HL-60 (cell line): ENCODE results near the gene SIRPD.

Experiments
- DNase-seq, 2 experiments: peaks; one replicate each; pipeline ENCODE4 v3.0.0-alpha.2; 2010 to 2020; ENCODE audit warnings: low read depth in 1 of 2, low spot score in 1 of 2
- H3K27ac ChIP-seq: fragments of 250-450 bp; sonication (Bioruptor Pico); replicated peaks from 2 replicates; pipeline ENCODE4 v1.5.1; 2020; ENCODE audit warnings: mild to moderate bottlenecking, moderate library complexity
- H3K27me3 ChIP-seq: fragments of 250-450 bp; sonication (Bioruptor Pico); 2 replicates; pipeline ENCODE4 v1.5.1; 2021; ENCODE audit warnings: mild to moderate bottlenecking, moderate library complexity; ENCODE audit not compliant: insufficient read depth, poor library complexity, severe bottlenecking
- H3K4me3 ChIP-seq: replicated peaks from 2 replicates; pipeline ENCODE4 v1.5.1; 2011; ENCODE audit warnings: mild to moderate bottlenecking, control low read depth, low read length; ENCODE audit not compliant: insufficient read depth
- CTCF ChIP-seq: IDR thresholded peaks from one replicate; pipeline ENCODE4 v1.5.1; 2011; ENCODE audit warnings: low read length, control low read depth, inconsistent platforms; ENCODE audit not compliant: insufficient read depth
- GABPA ChIP-seq: IDR thresholded peaks from 2 replicates; pipeline ENCODE4 v1.6.1; 2012; ENCODE audit warnings: low read depth
- POLR2AphosphoS5 ChIP-seq: IDR thresholded peaks from 2 replicates; pipeline ENCODE4 v1.6.1; 2012; ENCODE audit warnings: low read depth
- REST ChIP-seq: IDR thresholded peaks from 2 replicates; pipeline ENCODE4 v1.6.1; 2012; ENCODE audit warnings: low read depth; ENCODE audit not compliant: insufficient replicate concordance
- SPI1 ChIP-seq: IDR thresholded peaks from 2 replicates; pipeline ENCODE4 v1.6.1; 2012; ENCODE audit warnings: low read depth, mild to moderate bottlenecking, borderline replicate concordance

SIRPD gene

GRCh38 chr20:1568163-1568490 lies 10.6 kb upstream of the SIRPD start:
- H3K27me3 ChIP-seq = no peaks in the 10 kb centered on the region
- no peak for TF ChIP-seq CTCF
- TF ChIP-seq GABPA = no peak
- TF ChIP-seq SPI1 = no peak
- no peak for TF ChIP-seq POLR2AphosphoS5
- no peak for TF ChIP-seq REST
- no peak overlapping the region for H3K27ac ChIP-seq
- H3K4me3 ChIP-seq = no peak overlapping the region
- no peak for DNase-seq

DNA sequence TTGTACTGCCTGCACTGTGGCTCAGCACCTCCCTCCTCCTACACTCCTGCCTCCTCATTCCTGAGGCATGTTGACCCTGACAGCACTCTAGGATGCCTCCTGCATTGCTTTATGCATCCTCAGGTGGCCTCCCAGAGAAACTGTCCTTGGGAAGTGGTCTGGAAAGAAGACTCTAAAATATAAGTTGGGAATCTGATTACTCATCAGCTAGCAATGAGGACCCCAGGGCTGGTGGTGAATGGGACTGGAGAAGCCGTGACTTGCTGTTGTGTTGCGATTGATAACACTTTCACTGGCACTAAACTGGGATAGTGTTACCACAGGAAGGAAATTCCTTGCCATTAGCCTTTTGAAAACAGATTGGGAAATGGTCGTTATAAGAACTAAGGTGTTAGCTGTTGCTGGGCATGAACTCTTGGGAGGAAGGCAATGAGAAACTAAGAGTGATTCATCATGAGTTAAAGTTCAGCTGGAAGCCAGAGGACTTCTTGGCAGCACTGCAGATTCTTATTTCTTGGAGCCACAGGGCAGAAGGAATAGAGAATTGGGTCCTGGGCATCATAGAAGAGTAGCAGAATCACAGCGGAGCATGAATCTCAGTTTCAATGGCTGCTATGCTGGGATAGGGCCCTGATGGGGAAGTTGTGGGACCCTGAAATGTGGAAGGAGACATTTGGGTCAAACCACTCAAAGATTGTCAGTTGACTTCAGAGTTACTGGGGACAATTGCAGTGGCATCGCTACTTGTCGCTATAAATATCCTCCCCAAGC lies 10.1 kb upstream of the SIRPD start:
- Histone ChIP-seq H3K27ac (no peak overlapping the region), H3K4me3 (no peak overlapping the region), H3K27me3 (no peaks in the 10 kb centered on the region)
- TF ChIP-seq POLR2AphosphoS5 (0 out of 2 replicates have a peak, but pooled peaks have one; percentile 8), REST (no peak)
- DNase-seq = peak in 1 of 2 experiments; percentile 47

- no peak for DNase-seq
- Histone ChIP-seq H3K27ac (no peak overlapping the region), H3K4me3 (no peak overlapping the region), H3K27me3 (no peaks in the 10 kb centered on the region)
- TF ChIP-seq CTCF (no peak), GABPA (no peak), REST (no peak)
These were observed 9.2 kb upstream of the SIRPD start for GRCh38 chr20:1566701-1567100.

DNA sequence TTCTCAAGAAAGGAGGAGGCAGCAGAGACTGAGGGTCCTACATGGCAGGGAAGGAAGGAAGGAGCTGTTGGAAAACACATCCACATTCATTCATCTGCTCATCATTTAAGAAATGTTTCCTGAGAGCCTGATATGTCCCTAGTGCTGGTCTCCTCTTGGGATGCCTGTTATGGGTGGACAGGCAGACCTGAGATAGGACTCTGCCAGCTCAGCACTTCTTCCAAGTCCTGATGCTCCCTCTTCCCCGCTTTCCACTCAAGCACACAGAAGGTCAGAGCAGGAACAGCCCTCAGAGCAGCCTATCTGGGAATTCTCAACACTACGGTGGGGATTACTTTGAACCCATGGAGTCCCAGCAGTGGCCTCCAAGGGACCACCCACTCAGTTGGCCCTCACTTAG lies 8.0 kb upstream of the SIRPD start:
- no peak for DNase-seq
- TF ChIP-seq REST (no peak), GABPA (no peak), CTCF (no peak), SPI1 (no peak), POLR2AphosphoS5 (no peak)
- no peak overlapping the region for H3K27ac ChIP-seq

More for the DNA sequence above, 8.0 kb upstream of the SIRPD start:
- H3K4me3 ChIP-seq = no peak overlapping the region
- H3K27me3 ChIP-seq = no peaks in the 10 kb centered on the region
